ENCODE results near the gene GRM7. TPM values are rescaled to one million over a fixed set of nuclear protein-coding genes. Genes with fewer than 3 reads are reported as not detected.

Gene GRM7
- total and polyA plus RNA-seq, 2 experiments from 2014 or later, result 0.40 TPM; not detected in 1

GRCh38 chr3:7382293-7383010 is 521.5 kb downstream of the GRM7 start:
- H3K4me1 Mint-ChIP-seq, result no peaks in the 10 kb centered on the region; the same call in 2 of the 3 replicates
- no peak overlapping the region for H3K27ac ChIP-seq (ENCODE audit: low read depth)

GRCh38 chr3:7385635-7386034 is 524.7 kb downstream of the GRM7 start:
- H3K9me3 Mint-ChIP-seq, result peaks cover 40% of the 10 kb centered on the region
- H3F3A ChIP-seq (replicated peaks; ENCODE audit: low read depth), result no peaks in the 10 kb centered on the region
- H3K4me3 Mint-ChIP-seq, result no peak overlapping the region
- H3K4me2 ChIP-seq, result no peak overlapping the region
- ATAC-seq (no peak), DNase-seq (ENCODE audit: low spot score) (no peak)
- no peak overlapping the region for H3K4me3 ChIP-seq
- no peak overlapping the region for H3K27ac ChIP-seq (ENCODE audit: low read depth)
- no peaks in the 10 kb centered on the region for H3K36me3 Mint-ChIP-seq (ENCODE audit: low read depth)
- no peaks in the 10 kb centered on the region for H3K79me2 ChIP-seq (replicated peaks; ENCODE audit: insufficient read depth)
- no peaks in the 10 kb centered on the region for H3K4me1 Mint-ChIP-seq
- H3K9me2 ChIP-seq (ENCODE audit: insufficient read depth), result no peaks in the 10 kb centered on the region
- TF ChIP-seq CTCF (conservative IDR thresholded peaks at IDR 0.05; ENCODE audit: low read depth in 2 of 2), result no peak
- H3K4me1 ChIP-seq (ENCODE audit: insufficient read depth), result no peaks in the 10 kb centered on the region
- H3K27ac Mint-ChIP-seq, result no peak overlapping the region
- no peaks in the 10 kb centered on the region for H3K27me3 ChIP-seq (ENCODE audit: insufficient read depth)
- H4K20me1 ChIP-seq (replicated peaks; ENCODE audit: insufficient read depth), result no peaks in the 10 kb centered on the region
- H2AFZ ChIP-seq, result no peak overlapping the region
- no peaks in the 10 kb centered on the region for H3K36me3 ChIP-seq (ENCODE audit: insufficient read depth)
- H3K27me3 Mint-ChIP-seq (ENCODE audit: insufficient read depth, low read depth, poor library complexity), result no peaks in the 10 kb centered on the region

More at GRCh38 chr3:7382293-7383010, 521.5 kb downstream of the GRM7 start:
- no peak overlapping the region for H2AFZ ChIP-seq
- Mint-ChIP-seq H3K4me3 (no peak overlapping the region), H3K27ac (no peak overlapping the region), H3K36me3 (ENCODE audit: low read depth) (no peaks in the 10 kb centered on the region), H3K27me3 (ENCODE audit: insufficient read depth, low read depth, poor library complexity) (no peaks in the 10 kb centered on the region), H3K9me3 (peaks cover 28% of the 10 kb centered on the region; the same call in 2 of the 3 replicates)
- H3F3A ChIP-seq (replicated peaks; ENCODE audit: low read depth), result no peaks in the 10 kb centered on the region
- no peaks in the 10 kb centered on the region for H3K9me2 ChIP-seq (ENCODE audit: insufficient read depth)
- DNase-seq (ENCODE audit: low spot score) (no peak), ATAC-seq (no peak)
- H3K4me2 ChIP-seq, result no peak overlapping the region
- H3K27me3 ChIP-seq (ENCODE audit: insufficient read depth), result no peaks in the 10 kb centered on the region
- H4K20me1 ChIP-seq (replicated peaks; ENCODE audit: insufficient read depth), result no peaks in the 10 kb centered on the region
- H3K4me3 ChIP-seq, result no peak overlapping the region
- no peaks in the 10 kb centered on the region for H3K4me1 ChIP-seq (ENCODE audit: insufficient read depth)
- H3K79me2 ChIP-seq (replicated peaks; ENCODE audit: insufficient read depth), result no peaks in the 10 kb centered on the region
- TF ChIP-seq REST (IDR thresholded peaks at IDR 0.05; ENCODE audit: unreplicated experiment), result no peak
- no peaks in the 10 kb centered on the region for H3K36me3 ChIP-seq (ENCODE audit: insufficient read depth)

- no peaks in the 10 kb centered on the region for H3K4me1 Mint-ChIP-seq
- H2AFZ ChIP-seq, result no peak overlapping the region
- H3K27me3 ChIP-seq (ENCODE audit: insufficient read depth), result no peaks in the 10 kb centered on the region
- H3K4me1 ChIP-seq (ENCODE audit: insufficient read depth), result no peaks in the 10 kb centered on the region
- H3K79me2 ChIP-seq (replicated peaks; ENCODE audit: insufficient read depth), result no peaks in the 10 kb centered on the region
- H3K9me3 Mint-ChIP-seq, result peaks cover 44% of the 10 kb centered on the region
- DNase-seq (ENCODE audit: low spot score) (no peak), ATAC-seq (no peak)
- no peak overlapping the region for H3K27ac Mint-ChIP-seq
- H4K20me1 ChIP-seq (replicated peaks; ENCODE audit: insufficient read depth), result no peaks in the 10 kb centered on the region
- H3K27me3 Mint-ChIP-seq (ENCODE audit: insufficient read depth, low read depth, poor library complexity), result no peaks in the 10 kb centered on the region
- H3K9me2 ChIP-seq (ENCODE audit: insufficient read depth), result no peaks in the 10 kb centered on the region
- H3K36me3 Mint-ChIP-seq (ENCODE audit: low read depth), result no peaks in the 10 kb centered on the region
- no peak overlapping the region for H3K27ac ChIP-seq (ENCODE audit: low read depth)
- no peak overlapping the region for H3K4me3 Mint-ChIP-seq
- no peaks in the 10 kb centered on the region for H3F3A ChIP-seq (replicated peaks; ENCODE audit: low read depth)
- no peaks in the 10 kb centered on the region for H3K36me3 ChIP-seq (ENCODE audit: insufficient read depth)
- no peak overlapping the region for H3K4me3 ChIP-seq
- no peak overlapping the region for H3K4me2 ChIP-seq
- no peak for TF ChIP-seq ZNF114 (CRISPR knock-in tag; IDR thresholded peaks at IDR 0.05)
- TF ChIP-seq NANOG (IDR thresholded peaks at IDR 0.05; ENCODE audit: borderline replicate concordance), result no peak
- TF ChIP-seq ETS1 (IDR thresholded peaks at IDR 0.05), result no peak
- TF ChIP-seq EZH2phosphoT487 (IDR thresholded peaks at IDR 0.05; ENCODE audit: unreplicated experiment), result no peak
- no peak for TF ChIP-seq ZNF331 (CRISPR knock-in tag; IDR thresholded peaks at IDR 0.05; ENCODE audit: low read depth)
- no peak for TF ChIP-seq POLR2AphosphoS5 (IDR thresholded peaks at IDR 0.05; ENCODE audit: low read depth)
- no peak for TF ChIP-seq JUNB (IDR thresholded peaks at IDR 0.05; ENCODE audit: unreplicated experiment)
Observed at GRCh38 chr3:7388026-7388425, 527.1 kb downstream of the GRM7 start.
